H1 (cell line): ENCODE data around the gene SIK3. TPM values are rescaled to one million over a fixed set of nuclear protein-coding genes. Genes with fewer than 3 reads are reported as not detected.

ENCODE experiments used
- CTCF ChIA-PET: fragments of 300-600 bp; sonication (Branson Sonifier 250); formaldehyde crosslinking; loops from one replicate; lab custom pipeline; 2021; ENCODE audit not compliant: partially characterized antibody; lab: Charles Lee
- POLR2A ChIA-PET: fragments of 300-600 bp; sonication (Branson Sonifier 250); formaldehyde crosslinking; loops from one replicate; lab custom pipeline; 2021; ENCODE audit warnings: inconsistent platforms; ENCODE audit not compliant: partially characterized antibody; lab: Charles Lee
- DNase-seq, 2 experiments: peaks; one replicate each; pipeline versions ENCODE4 v3.0.0 to v3.0.0-alpha.2; 2010 to 2022; ENCODE audit warnings: low spot score in 2 of 2, low read depth in 1 of 2, mixed read lengths in 1 of 2
- FAIRE-seq: peaks from 2 replicates; lab custom pipeline; 2011; peaks lifted over from hg19 to GRCh38; lab: Jason Lieb, UNC
- H2AFZ ChIP-seq: 2 replicates; pipeline ENCODE4 v1.8.1; 2012; ENCODE audit warnings: low read length, inconsistent platforms
- H2AK5ac ChIP-seq: 2 replicates; pipeline ENCODE4 v1.6.1; 2013; ENCODE audit warnings: low read depth, low read length
- H2BK120ac ChIP-seq: replicated peaks from 2 replicates; pipeline ENCODE3; 2013; ENCODE audit warnings: low read depth, low read length, inconsistent platforms
- H2BK12ac ChIP-seq: 2 replicates; pipeline ENCODE4 v1.6.1; 2013; ENCODE audit warnings: low read depth, low read length
- H2BK15ac ChIP-seq: 2 replicates; pipeline ENCODE4 v1.6.1; 2013; ENCODE audit warnings: low read length
- H2BK20ac ChIP-seq: 2 replicates; pipeline ENCODE4 v1.6.1; 2013; ENCODE audit warnings: low read length
- H2BK5ac ChIP-seq: 2 replicates; pipeline ENCODE4 v1.6.1; 2013; ENCODE audit warnings: low read depth, low read length
- H3K14ac ChIP-seq: 2 replicates; pipeline ENCODE4 v1.6.1; 2013; ENCODE audit warnings: inconsistent platforms; ENCODE audit not compliant: insufficient read length
- H3K18ac ChIP-seq: 2 replicates; pipeline ENCODE4 v1.6.1; 2013; ENCODE audit warnings: low read length; ENCODE audit errors: extremely low read depth
- H3K23ac ChIP-seq: 2 replicates; pipeline ENCODE4 v1.6.1; 2013; ENCODE audit warnings: inconsistent platforms; ENCODE audit not compliant: insufficient read length
- H3K23me2 ChIP-seq: 2 replicates; pipeline ENCODE4 v1.6.1; 2013; ENCODE audit warnings: low read depth, low read length
- H3K27ac ChIP-seq: 2 replicates; pipeline ENCODE4 v1.6.1; 2011; ENCODE audit warnings: low read depth, low read length, inconsistent platforms
- H3K27me3 ChIP-seq, 4 experiments: replicated peaks in 1 of 4; 1 replicate in 1 of 4; 2 replicates in 3 of 4; pipeline versions ENCODE4 v1.6.1 to v1.8.1; 2011 to 2013; ENCODE audit warnings: low read length in 3 of 4, mild to moderate bottlenecking in 3 of 4, inconsistent platforms in 2 of 4, mixed read lengths in 2 of 4, moderate library complexity in 1 of 4; ENCODE audit not compliant: control insufficient read depth in 3 of 4, insufficient read depth in 3 of 4; ENCODE audit errors: extremely low read depth in 1 of 4
- H3K36me3 ChIP-seq, 4 experiments: 2 replicates each; pipeline versions ENCODE4 v1.6.1 to v1.8.1; 2011 to 2013; ENCODE audit warnings: mild to moderate bottlenecking in 4 of 4, low read length in 3 of 4, moderate library complexity in 2 of 4, control low read depth in 1 of 4, inconsistent platforms in 1 of 4; ENCODE audit not compliant: insufficient read depth in 4 of 4, control insufficient read depth in 2 of 4
- H3K4ac ChIP-seq: replicated peaks from 2 replicates; pipeline ENCODE3; 2013; ENCODE audit warnings: low read length, low read depth, mixed read lengths, inconsistent platforms; ENCODE audit not compliant: insufficient read length
- H3K4me1 ChIP-seq, 4 experiments: replicated peaks in 1 of 4; 1 replicate in 1 of 4; 2 replicates in 3 of 4; pipeline versions ENCODE4 v1.6.1 to v1.8.1; 2011 to 2013; ENCODE audit warnings: low read length in 3 of 4, inconsistent platforms in 2 of 4, mixed read lengths in 1 of 4; ENCODE audit not compliant: insufficient read depth in 4 of 4, control insufficient read depth in 3 of 4
- H3K4me2 ChIP-seq, 2 experiments: 2 replicates each; pipeline versions ENCODE4 v1.6.1 to v1.8.1; 2011 to 2013; ENCODE audit warnings: low read depth in 2 of 2, low read length in 2 of 2, control low read depth in 1 of 2, inconsistent platforms in 1 of 2, mild to moderate bottlenecking in 1 of 2; ENCODE audit not compliant: insufficient read depth in 1 of 2
- H3K4me3 ChIP-seq, 4 experiments: fragments of 200-600, 300-600 bp in 1 of 4; sonication (generic), shearing (Covaris generic), sonication (Bioruptor Twin) in 1 of 4; 2 replicates each; pipeline versions ENCODE4 v1.5.1 to v1.8.1; 2011 to 2016; ENCODE audit warnings: low read length in 4 of 4, low read depth in 3 of 4, control low read depth in 2 of 4, inconsistent platforms in 2 of 4, mild to moderate bottlenecking in 2 of 4, mixed read lengths in 1 of 4, moderate library complexity in 1 of 4; ENCODE audit not compliant: insufficient read depth in 2 of 4; ENCODE audit errors: extremely low read depth in 1 of 4
- H3K56ac ChIP-seq: replicated peaks from 2 replicates; pipeline ENCODE3; 2013; ENCODE audit warnings: low read depth, mild to moderate bottlenecking, mixed read lengths, low read length, inconsistent platforms; ENCODE audit not compliant: insufficient read length
- H3K79me1 ChIP-seq: 2 replicates; pipeline ENCODE4 v1.6.1; 2013; ENCODE audit warnings: low read depth, low read length, control low read depth
- H3K79me2 ChIP-seq, 2 experiments: 2 replicates each; pipeline versions ENCODE4 v1.6.1 to v1.8.1; 2012 to 2013; ENCODE audit warnings: low read length in 2 of 2, mild to moderate bottlenecking in 2 of 2, inconsistent platforms in 1 of 2; ENCODE audit not compliant: insufficient read depth in 2 of 2, control insufficient read depth in 1 of 2
- H3K9ac ChIP-seq, 4 experiments: replicated peaks in 1 of 4; 1 replicate in 1 of 4; 2 replicates in 3 of 4; pipeline versions ENCODE4 v1.6.1 to v1.8.1; 2011 to 2013; ENCODE audit warnings: low read depth in 3 of 4, low read length in 3 of 4, control low read depth in 2 of 4, mild to moderate bottlenecking in 2 of 4, moderate library complexity in 2 of 4, inconsistent platforms in 1 of 4; ENCODE audit errors: extremely low read depth in 1 of 4
- H3K9me3 ChIP-seq, 2 experiments: 2 replicates each; pipeline versions ENCODE4 v1.6.1 to v1.8.1; 2012 to 2013; ENCODE audit warnings: mild to moderate bottlenecking in 2 of 2, moderate library complexity in 2 of 2, control low read depth in 1 of 2, inconsistent platforms in 1 of 2, low read depth in 1 of 2, low read length in 1 of 2, mixed read lengths in 1 of 2; ENCODE audit not compliant: insufficient read depth in 2 of 2
- H4K20me1 ChIP-seq, 2 experiments: replicated peaks in 1 of 2; 2 replicates each; pipeline versions ENCODE3 to v1.8.1; 2011 to 2013; ENCODE audit warnings: inconsistent platforms in 2 of 2, low read length in 2 of 2, mild to moderate bottlenecking in 1 of 2; ENCODE audit not compliant: insufficient read depth in 2 of 2, control insufficient read depth in 1 of 2
- H4K5ac ChIP-seq: 2 replicates; pipeline ENCODE4 v1.6.1; 2013; ENCODE audit warnings: low read length, low read depth, mixed read lengths, inconsistent platforms; ENCODE audit not compliant: insufficient read length
- H4K8ac ChIP-seq: 2 replicates; pipeline ENCODE4 v1.8.0; 2013; ENCODE audit warnings: mild to moderate bottlenecking, moderate library complexity, low read length, inconsistent platforms; ENCODE audit not compliant: insufficient read depth; ENCODE audit errors: extremely low read depth
- H4K91ac ChIP-seq: replicated peaks from 2 replicates; pipeline ENCODE3; 2013; ENCODE audit warnings: low read length, mixed read lengths, inconsistent platforms; ENCODE audit not compliant: insufficient read length
- BACH1 ChIP-seq: IDR thresholded peaks from 2 replicates; pipeline ENCODE4 v1.6.1; 2012; ENCODE audit warnings: low read length, improper control_type of control experiment
- CEBPB ChIP-seq: IDR thresholded peaks from 2 replicates; pipeline ENCODE4 v1.6.1; 2012; ENCODE audit warnings: low read depth, low read length
- CHD2 ChIP-seq: IDR thresholded peaks from 2 replicates; pipeline ENCODE4 v1.6.1; 2012; ENCODE audit warnings: low read length, improper control_type of control experiment
- CREB1 ChIP-seq: IDR thresholded peaks from 2 replicates; pipeline ENCODE4 v1.6.1; 2012; ENCODE audit warnings: inconsistent platforms
- EZH2 ChIP-seq: fragments of 200-600 bp; sonication (generic); IDR thresholded peaks from 2 replicates; pipeline ENCODE4 v1.7.1; 2012; ENCODE audit warnings: low read depth, mild to moderate bottlenecking, moderate library complexity, low read length, inconsistent platforms; ENCODE audit not compliant: severe bottlenecking
- HDAC6 ChIP-seq: IDR thresholded peaks from one replicate; pipeline ENCODE4 v1.7.1; 2012; ENCODE audit warnings: low read depth, mild to moderate bottlenecking, inconsistent platforms, low read length, moderate library complexity
- JUN ChIP-seq: IDR thresholded peaks from 2 replicates; pipeline ENCODE4 v1.6.1; 2011; ENCODE audit warnings: low read depth, mild to moderate bottlenecking, improper control_type of control experiment, low read length
- JUND ChIP-seq: IDR thresholded peaks from 2 replicates; pipeline ENCODE4 v1.6.1; 2011; ENCODE audit warnings: mild to moderate bottlenecking, improper control_type of control experiment, low read length
- KDM1A ChIP-seq: fragments of 200-600, 300-600 bp; sonication (generic); IDR thresholded peaks from 2 replicates; pipeline ENCODE4 v1.7.1; 2016; ENCODE audit warnings: mild to moderate bottlenecking, low read length, borderline replicate concordance
- POLR2AphosphoS5 ChIP-seq: IDR thresholded peaks from 2 replicates; pipeline ENCODE4 v1.6.1; 2011; ENCODE audit warnings: low read depth, low read length
- RAD21 ChIP-seq, 2 experiments: IDR thresholded peaks in 1 of 2; conservative IDR thresholded peaks in 1 of 2; 2 replicates each; pipeline ENCODE4 v1.6.1; 2011; ENCODE audit warnings: low read depth in 2 of 2, low read length in 2 of 2, improper control_type of control experiment in 1 of 2, inconsistent platforms in 1 of 2, mild to moderate bottlenecking in 1 of 2, moderate library complexity in 1 of 2
- RBBP5 ChIP-seq: IDR thresholded peaks from 2 replicates; pipeline ENCODE4 v1.7.1; 2012; ENCODE audit warnings: low read depth, mild to moderate bottlenecking, inconsistent platforms, low read length, moderate library complexity, borderline replicate concordance
- RXRA ChIP-seq: IDR thresholded peaks from 2 replicates; pipeline ENCODE4 v1.6.1; 2011; ENCODE audit warnings: low read depth, mild to moderate bottlenecking, low read length, moderate library complexity; ENCODE audit not compliant: insufficient read depth
- SIN3A ChIP-seq, 2 experiments: IDR thresholded peaks in 1 of 2; conservative IDR thresholded peaks in 1 of 2; 2 replicates each; pipeline ENCODE4 v1.6.1; 2011 to 2012; ENCODE audit warnings: low read length in 2 of 2, improper control_type of control experiment in 1 of 2, low read depth in 1 of 2, mild to moderate bottlenecking in 1 of 2
- SRF ChIP-seq: IDR thresholded peaks from 2 replicates; pipeline ENCODE4 v1.6.1; 2011; ENCODE audit warnings: mild to moderate bottlenecking, low read depth, low read length, moderate library complexity
- WGBS, 2 experiments: shearing (Covaris generic) in 1 of 2; methylation state at CpG; one replicate each; pipeline versions ENCODE4 v1.1.6 to v1.1.7; 2013 to 2015; ENCODE audit warnings: low lambda C conversion rate in 2 of 2, mixed read lengths in 2 of 2, inconsistent platforms in 1 of 2, low coverage in 1 of 2, missing lambda C conversion rate in 1 of 2; ENCODE audit not compliant: insufficient replicate concordance in 2 of 2, insufficient coverage in 1 of 2, insufficient read length in 1 of 2; ENCODE audit errors: extremely low coverage in 1 of 2, missing lambda C conversion rate in 1 of 2; 5-methylcytosine and 5-hydroxymethylcytosine counted together
- polyA plus RNA-seq, 7 experiments: library from polyadenylated mRNA; depleted of rRNA in 3 of 7; stranded (reverse) in 5 of 7; unstranded in 2 of 7; fragments of >200 nt in 5 of 7; fragments of 200-250 nt in 2 of 7; gene quantifications; 1 replicate in 5 of 7; 2 replicates in 1 of 7; 4 replicates in 1 of 7; pipeline versions ENCODE4 v1.2.1 to v1.2.3, GENCODE V29; 2011 to 2013; ENCODE audit warnings: missing spikeins in 2 of 7, mixed read lengths in 2 of 7
- total RNA-seq: library from RNA; stranded (reverse); fragmentation: NEBNext Ultra II Directional; extraction: Animal tissue kit (Norgen Biotek cat#: 25700); gene quantifications from 2 replicates; pipeline ENCODE4 v1.2.1, GENCODE V29; 2021

Gene SIK3
- total and polyA plus RNA-seq, 2 of the 8 experiments (the other 6 are each of a cell fraction or from before 2014, with no cell fraction given) = 19.9 to 32.1 TPM

DNA sequence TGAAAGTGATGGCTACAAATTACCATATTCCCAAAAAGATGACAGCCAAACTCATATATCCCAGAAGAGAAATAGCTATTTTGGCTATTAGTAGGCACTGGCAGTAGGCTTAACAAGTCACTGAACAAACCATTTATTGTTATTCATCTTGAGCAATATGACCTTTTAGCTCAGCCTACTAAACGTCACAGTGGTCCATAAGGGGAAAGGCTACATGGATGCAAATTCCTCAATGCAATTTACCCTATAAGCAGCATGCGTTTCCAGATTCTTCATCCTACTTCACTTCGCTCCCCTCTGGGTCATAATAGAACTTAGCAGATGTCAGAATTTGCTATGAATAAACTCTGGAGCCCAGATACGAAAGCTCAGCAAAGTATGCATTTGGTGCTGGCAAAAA is 114.0 kb downstream of the SIK3 start:
- H3K4me3 ChIP-seq = no peak overlapping the region
- H3K79me2 ChIP-seq = peaks cover 0 to 65% of the 10 kb centered on the region in 2 experiments; a peak in 2 of 4 replicates
- ChIA-PET CTCF (interaction anchor here (0.8 to 3.9 kb wide), 5 partner anchors 8 to 122 kb away, joined by 3 to 11 read pairs (median 3); no protein-coding TSS in a partner anchor), POLR2A (interaction anchor here (0.5 to 2.1 kb wide), 3 partner anchors 10 to 34 kb away, joined by 3 to 7 read pairs (median 3); no protein-coding TSS in a partner anchor)
- no peaks in the 10 kb centered on the region for H3K23me2 ChIP-seq
- H3K56ac ChIP-seq = no peak overlapping the region
- H3K27me3 ChIP-seq = no peaks in the 10 kb centered on the region
- peaks cover 0 to 4% of the 10 kb centered on the region in 2 experiments for H4K20me1 ChIP-seq
- 84% methylated on average over 4 of the region's 4 CpGs; no CpG with 5 or more reads in 1 of the 2 experiments for WGBS, 2 experiments
- H4K5ac ChIP-seq = no peak overlapping the region
- H3K9ac ChIP-seq = no peak overlapping the region
- H3K27ac ChIP-seq = no peak overlapping the region
- no peak overlapping the region for H3K18ac ChIP-seq
- no peaks in the 10 kb centered on the region for H3K9me3 ChIP-seq
- H2BK12ac ChIP-seq = no peak overlapping the region
- H2BK120ac ChIP-seq = no peak overlapping the region
- H2BK5ac ChIP-seq = no peak overlapping the region
- H2AK5ac ChIP-seq = no peak overlapping the region
- no peak overlapping the region for H3K4ac ChIP-seq
- no peak overlapping the region for H2BK15ac ChIP-seq
- no peak overlapping the region for H3K4me2 ChIP-seq
- no peak overlapping the region for H4K91ac ChIP-seq
- H3K4me1 ChIP-seq = peaks cover 0 to 3% (median 2%) of the 10 kb centered on the region in 4 experiments; a peak in 3 of 7 replicates
- no peak for FAIRE-seq
- H2BK20ac ChIP-seq = no peak overlapping the region
- no peak overlapping the region for H2AFZ ChIP-seq
- no peak for DNase-seq
- H3K36me3 ChIP-seq = no peaks in the 10 kb centered on the region
- no peak overlapping the region for H4K8ac ChIP-seq
- H3K14ac ChIP-seq = no peak overlapping the region
- H3K79me1 ChIP-seq = no peaks in the 10 kb centered on the region; the same call in 1 of the 2 replicates
- no peak overlapping the region for H3K23ac ChIP-seq
- TF ChIP-seq JUN = no peak
- TF ChIP-seq JUND = no peak
- no peak for TF ChIP-seq CREB1
- TF ChIP-seq RBBP5 = no peak
- TF ChIP-seq KDM1A = no peak
- TF ChIP-seq BACH1 = no peak
- no peak for TF ChIP-seq SRF
- TF ChIP-seq CEBPB = no peak
- TF ChIP-seq RXRA = no peak
- no peak for TF ChIP-seq HDAC6
- TF ChIP-seq RAD21 (IDR thresholded peaks at IDR 0.05 in 1 of 2, conservative IDR thresholded peaks at IDR 0.05 in 1 of 2; ENCODE audit: low read depth in 2 of 2, low read length in 2 of 2) = no peak
- no peak for TF ChIP-seq POLR2AphosphoS5
- TF ChIP-seq CHD2 = no peak
- TF ChIP-seq SIN3A (conservative IDR thresholded peaks at IDR 0.05 in 1 of 2, IDR thresholded peaks at IDR 0.05 in 1 of 2; ENCODE audit: low read depth in 1 of 2, low read length in 2 of 2) = no peak
- no peak for TF ChIP-seq EZH2
